ENCODE data around the gene SEC14L6. TPM values are rescaled to one million over a fixed set of nuclear protein-coding genes. Genes with fewer than 3 reads are reported as not detected.
"Not testable (repeated sequence)": the region's sequence is repeated elsewhere in the genome, so short reads cannot be mapped to it uniquely, and the experiment has no call there.

The SEC14L6 gene
- total RNA-seq, 2 experiments from 2014 or later, result not detected

DNA sequence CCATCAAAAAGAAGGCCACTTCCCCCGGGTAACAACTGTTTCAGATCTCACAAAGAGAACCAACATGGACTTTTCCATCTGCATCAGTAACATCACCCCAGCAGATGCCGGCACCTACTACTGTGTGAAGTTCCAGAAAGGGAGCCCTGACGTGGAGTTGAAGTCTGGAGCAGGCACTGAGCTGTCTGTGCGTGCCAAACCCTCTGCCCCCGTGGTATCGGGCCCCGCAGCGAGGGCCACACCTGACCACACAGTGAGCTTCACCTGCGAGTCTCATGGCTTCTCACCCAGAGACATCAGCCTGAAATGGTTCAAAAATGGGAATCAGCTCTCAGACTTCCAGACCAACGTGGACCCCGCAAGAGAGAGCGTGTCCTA is 3.7 kb downstream of the SEC14L6 start:
- no peaks in the 10 kb centered on the region for H3K9me2 ChIP-seq (ENCODE audit: insufficient read depth, low read length)
- H3K79me2 ChIP-seq (ENCODE audit: insufficient read depth, low read depth, low read length), result no peaks in the 10 kb centered on the region
- no peak overlapping the region for H3K4me3 ChIP-seq (ENCODE audit: low read depth, low read length, poor library complexity, severe bottlenecking)
- intact Hi-C loops (cut with micrococcal nuclease; ENCODE audit: unreplicated experiment), result no loop called here
- POLR2A ChIA-PET, result no interaction called here
- H4K20me1 ChIP-seq (ENCODE audit: insufficient read depth, low read length), result no peaks in the 10 kb centered on the region
- no peak for DNase-seq (ENCODE audit: low spot score)
- CTCF ChIA-PET (ENCODE audit: unreplicated experiment), result no interaction called here
- H3K4me1 ChIP-seq (ENCODE audit: insufficient read depth, low read length, poor library complexity, severe bottlenecking), result no peaks in the 10 kb centered on the region
- H2AFZ ChIP-seq (ENCODE audit: low read length), result no peak overlapping the region
- BruUV-seq (replicated peaks), result no TSS peak
- no peaks in the 10 kb centered on the region for H3K36me3 ChIP-seq (ENCODE audit: insufficient read depth, low read length)
- H3K4me2 ChIP-seq (ENCODE audit: low read length), result no peak overlapping the region
- no peaks in the 10 kb centered on the region for H3K9me3 ChIP-seq (ENCODE audit: low read length)
- TF ChIP-seq EZH2phosphoT487 (IDR thresholded peaks at IDR 0.05; ENCODE audit: borderline replicate concordance, low read depth, low read length), result no peak
- TF ChIP-seq, protein P1, sequence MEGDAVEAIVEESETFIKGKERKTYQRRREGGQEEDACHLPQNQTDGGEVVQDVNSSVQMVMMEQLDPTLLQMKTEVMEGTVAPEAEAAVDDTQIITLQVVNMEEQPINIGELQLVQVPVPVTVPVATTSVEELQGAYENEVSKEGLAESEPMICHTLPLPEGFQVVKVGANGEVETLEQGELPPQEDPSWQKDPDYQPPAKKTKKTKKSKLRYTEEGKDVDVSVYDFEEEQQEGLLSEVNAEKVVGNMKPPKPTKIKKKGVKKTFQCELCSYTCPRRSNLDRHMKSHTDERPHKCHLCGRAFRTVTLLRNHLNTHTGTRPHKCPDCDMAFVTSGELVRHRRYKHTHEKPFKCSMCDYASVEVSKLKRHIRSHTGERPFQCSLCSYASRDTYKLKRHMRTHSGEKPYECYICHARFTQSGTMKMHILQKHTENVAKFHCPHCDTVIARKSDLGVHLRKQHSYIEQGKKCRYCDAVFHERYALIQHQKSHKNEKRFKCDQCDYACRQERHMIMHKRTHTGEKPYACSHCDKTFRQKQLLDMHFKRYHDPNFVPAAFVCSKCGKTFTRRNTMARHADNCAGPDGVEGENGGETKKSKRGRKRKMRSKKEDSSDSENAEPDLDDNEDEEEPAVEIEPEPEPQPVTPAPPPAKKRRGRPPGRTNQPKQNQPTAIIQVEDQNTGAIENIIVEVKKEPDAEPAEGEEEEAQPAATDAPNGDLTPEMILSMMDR (conservative IDR thresholded peaks at IDR 0.05; ENCODE audit: low read length), result no peak
- H3K27ac ChIP-seq (ENCODE audit: low read depth, low read length, poor library complexity, severe bottlenecking), result no peak overlapping the region

DNA sequence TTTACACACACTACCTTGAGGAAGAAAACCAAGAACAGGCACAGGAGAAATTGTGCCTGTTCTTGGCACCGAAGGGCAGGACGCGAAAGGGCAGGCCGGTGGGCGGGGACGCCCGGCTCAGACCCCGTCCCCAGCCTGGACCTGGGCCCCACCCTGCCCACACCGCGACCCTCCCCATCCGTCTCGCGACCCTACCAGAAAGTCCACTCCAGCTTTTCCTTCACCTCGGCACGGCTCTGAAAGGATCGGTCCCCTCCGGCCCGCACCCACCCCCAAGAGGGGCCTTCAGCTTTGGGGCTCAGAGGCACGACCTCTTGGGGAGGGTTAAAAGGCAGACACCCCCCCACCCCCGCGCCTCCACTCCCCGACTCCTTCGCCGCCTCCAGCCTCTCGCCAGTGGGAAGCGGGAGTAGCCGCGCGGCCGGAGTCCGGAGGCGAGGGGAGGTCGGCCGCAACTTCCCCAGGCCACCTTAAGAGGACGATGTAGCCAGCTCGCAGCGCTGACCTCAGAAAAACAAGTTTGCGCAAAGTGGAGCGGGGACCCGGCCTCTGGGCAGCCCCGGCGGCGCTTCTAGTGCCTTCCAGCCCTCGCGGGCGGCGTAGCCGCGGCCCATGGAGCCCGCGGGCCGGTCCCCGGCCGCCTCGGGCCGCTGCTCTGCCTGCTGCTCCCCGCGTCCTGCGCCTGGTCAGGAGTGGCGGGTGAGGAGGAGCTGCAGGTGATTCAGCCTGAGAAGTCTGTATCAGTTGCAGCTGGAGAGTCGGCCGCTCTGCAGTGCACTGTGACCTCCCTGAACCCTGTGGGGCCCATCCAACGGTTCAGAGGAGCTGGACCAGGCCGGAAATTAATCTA is 4.4 kb downstream of the SEC14L6 start:
- Histone ChIP-seq H3K9me3 (ENCODE audit: low read length) (no peaks in the 10 kb centered on the region), H2AFZ (ENCODE audit: low read length) (no peak overlapping the region), H3K4me1 (ENCODE audit: insufficient read depth, low read length, poor library complexity, severe bottlenecking) (no peaks in the 10 kb centered on the region), H3K36me3 (ENCODE audit: insufficient read depth, low read length) (no peaks in the 10 kb centered on the region), H3K79me2 (ENCODE audit: insufficient read depth, low read depth, low read length) (no peaks in the 10 kb centered on the region), H3K27ac (ENCODE audit: low read depth, low read length, poor library complexity, severe bottlenecking) (no peak overlapping the region), H4K20me1 (ENCODE audit: insufficient read depth, low read length) (no peaks in the 10 kb centered on the region), H3K9me2 (ENCODE audit: insufficient read depth, low read length) (no peaks in the 10 kb centered on the region), H3K4me3 (ENCODE audit: low read depth, low read length, poor library complexity, severe bottlenecking) (no peak overlapping the region), H3K4me2 (ENCODE audit: low read length) (no peak overlapping the region)
- no TSS peak for BruUV-seq (replicated peaks)
- ChIA-PET CTCF (ENCODE audit: unreplicated experiment) (no interaction called here), POLR2A (no interaction called here)
- intact Hi-C loops (cut with micrococcal nuclease; ENCODE audit: unreplicated experiment), result no loop called here
- TF ChIP-seq EZH2phosphoT487 (IDR thresholded peaks at IDR 0.05; ENCODE audit: borderline replicate concordance, low read depth, low read length), result no peak
- DNase-seq (ENCODE audit: low spot score), result no peak

DNA sequence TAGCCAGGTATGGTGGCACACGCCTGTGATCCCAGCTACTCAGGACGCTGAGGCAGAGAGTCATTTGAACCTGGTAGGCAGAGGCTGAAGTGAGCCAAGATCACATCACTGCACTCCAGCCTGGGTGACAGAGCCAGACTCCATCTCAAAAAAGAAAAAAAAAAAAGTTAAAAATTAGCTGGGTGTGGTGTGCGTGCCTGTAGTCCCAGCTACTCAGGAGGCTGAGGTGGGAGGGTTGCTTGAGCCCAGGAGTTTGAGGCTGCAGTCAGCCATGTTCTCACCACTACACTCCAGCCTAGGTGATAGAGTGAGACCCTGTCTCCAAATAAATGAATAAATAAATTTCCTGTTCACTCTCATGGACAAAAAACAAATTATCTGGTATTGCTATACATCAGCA is 5.0 kb downstream of the SEC14L6 start:
- DNase-seq (ENCODE audit: low spot score); CTCF ChIA-PET (ENCODE audit: unreplicated experiment); H2AFZ ChIP-seq (ENCODE audit: low read length): not testable (repeated sequence)

More for the DNA sequence above, 5.0 kb downstream of the SEC14L6 start:
- H3K4me2 ChIP-seq (ENCODE audit: low read length); H3K36me3 ChIP-seq (ENCODE audit: insufficient read depth, low read length); H3K9me3 ChIP-seq (ENCODE audit: low read length); BruUV-seq (replicated peaks); intact Hi-C loops (cut with micrococcal nuclease; ENCODE audit: unreplicated experiment); H4K20me1 ChIP-seq (ENCODE audit: insufficient read depth, low read length); H3K9me2 ChIP-seq (ENCODE audit: insufficient read depth, low read length); H3K4me3 ChIP-seq (ENCODE audit: low read depth, low read length, poor library complexity, severe bottlenecking); H3K79me2 ChIP-seq (ENCODE audit: insufficient read depth, low read depth, low read length); H3K27ac ChIP-seq (ENCODE audit: low read depth, low read length, poor library complexity, severe bottlenecking); H3K4me1 ChIP-seq (ENCODE audit: insufficient read depth, low read length, poor library complexity, severe bottlenecking): not testable (repeated sequence)
- POLR2A ChIA-PET, result interaction anchor here (0.5 to 0.7 kb wide), 2 partner anchors 511 to 845 kb away, joined by 3 read pairs; no protein-coding TSS in a partner anchor
